Spleen (tissue), 7 donors: ENCODE results near the gene TLR8.

Experiments used
- POLR2A ChIP-seq, 3 donors: fragments of 450-650 bp; IDR thresholded peaks; one replicate each; pipeline ENCODE4 v1.5.1; 2017; ENCODE audit warnings: antibody characterized with exemption in 3 of 3, mild to moderate bottlenecking in 1 of 3
- POLR2AphosphoS5 ChIP-seq, 3 donors: sonication (generic); formaldehyde crosslinking; IDR thresholded peaks; one replicate each; pipeline ENCODE4 v1.5.1; 2017; ENCODE audit warnings: antibody characterized with exemption in 3 of 3
- TF ChIP-seq, protein P1 (sequence below), 11 experiments: fragments of 200-600 bp in 7 of 11; fragments of 450-650 bp in 4 of 11; sonication (generic) in 4 of 11; IDR thresholded peaks in 8 of 11; conservative IDR thresholded peaks in 3 of 11; 1 replicate in 7 of 11; 2 replicates in 4 of 11; pipeline versions ENCODE4 v1.4.0 to v1.8.0; 2016 to 2021; ENCODE audit warnings: antibody characterized with exemption in 11 of 11, inconsistent platforms in 4 of 11, mild to moderate bottlenecking in 1 of 11
- donor health status: DM: no; HTN: no; CAD: no; lungs with moderate emphysema.
- donor health status: DM: no; HTN: no; CAD: no.
- donor health status: DM: no; HTN: no; CAD: no.

GRCh38 chrX:12947545-12948235 lies 41.3 kb downstream of the TLR8 start:
- TF ChIP-seq, protein P1, sequence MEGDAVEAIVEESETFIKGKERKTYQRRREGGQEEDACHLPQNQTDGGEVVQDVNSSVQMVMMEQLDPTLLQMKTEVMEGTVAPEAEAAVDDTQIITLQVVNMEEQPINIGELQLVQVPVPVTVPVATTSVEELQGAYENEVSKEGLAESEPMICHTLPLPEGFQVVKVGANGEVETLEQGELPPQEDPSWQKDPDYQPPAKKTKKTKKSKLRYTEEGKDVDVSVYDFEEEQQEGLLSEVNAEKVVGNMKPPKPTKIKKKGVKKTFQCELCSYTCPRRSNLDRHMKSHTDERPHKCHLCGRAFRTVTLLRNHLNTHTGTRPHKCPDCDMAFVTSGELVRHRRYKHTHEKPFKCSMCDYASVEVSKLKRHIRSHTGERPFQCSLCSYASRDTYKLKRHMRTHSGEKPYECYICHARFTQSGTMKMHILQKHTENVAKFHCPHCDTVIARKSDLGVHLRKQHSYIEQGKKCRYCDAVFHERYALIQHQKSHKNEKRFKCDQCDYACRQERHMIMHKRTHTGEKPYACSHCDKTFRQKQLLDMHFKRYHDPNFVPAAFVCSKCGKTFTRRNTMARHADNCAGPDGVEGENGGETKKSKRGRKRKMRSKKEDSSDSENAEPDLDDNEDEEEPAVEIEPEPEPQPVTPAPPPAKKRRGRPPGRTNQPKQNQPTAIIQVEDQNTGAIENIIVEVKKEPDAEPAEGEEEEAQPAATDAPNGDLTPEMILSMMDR (IDR thresholded peaks at IDR 0.05 in 8 of 11, conservative IDR thresholded peaks at IDR 0.05 in 3 of 11), result no peak
- no peak for TF ChIP-seq POLR2A (IDR thresholded peaks at IDR 0.05)
- no peak for TF ChIP-seq POLR2AphosphoS5 (IDR thresholded peaks at IDR 0.05)
